NCI-H345 (cell line): ENCODE results near the gene ABHD1.

ENCODE experiments used
- DNase-seq: peaks from one replicate; lab custom pipeline; 2025; lab: John Stamatoyannopoulos, UW

The ABHD1 gene

GRCh38 chr2:27086724-27087593 lies 36.7 kb upstream of the ABHD1 start, which contains the start of gene KHK:
TSS of gene KHK (plus strand) at chr2:27086772. CDS start at chr2:27087260, 488 bp downstream.
- DNase-seq: peak; percentile 86

- DNase-seq: no peak
These were observed 35.7 kb upstream of the ABHD1 start for GRCh38 chr2:27087823-27088410.

GRCh38 chr2:27088634-27089033 lies 35.0 kb upstream of the ABHD1 start:
- DNase-seq: no peak

GRCh38 chr2:27089111-27089954 lies 34.3 kb upstream of the ABHD1 start:
- DNase-seq: no peak

GRCh38 chr2:27091746-27092695 lies 31.6 kb upstream of the ABHD1 start:
- DNase-seq: no peak

GRCh38 chr2:27092696-27093429 lies 30.8 kb upstream of the ABHD1 start:
- DNase-seq: no peak

- no peak for DNase-seq
These were observed 29.9 kb upstream of the ABHD1 start for GRCh38 chr2:27093430-27094352.

GRCh38 chr2:27094353-27094984 lies 29.1 kb upstream of the ABHD1 start:
- DNase-seq: no peak

GRCh38 chr2:27095427-27095744 lies 28.2 kb upstream of the ABHD1 start:
- no peak for DNase-seq

GRCh38 chr2:27095745-27096651 lies 27.6 kb upstream of the ABHD1 start:
- DNase-seq: no peak

- no peak for DNase-seq
These were observed 26.8 kb upstream of the ABHD1 start for GRCh38 chr2:27096748-27097297.

GRCh38 chr2:27097341-27097740 lies 26.3 kb upstream of the ABHD1 start:
- DNase-seq: no peak

- DNase-seq: no peak
These were observed 24.2 kb upstream of the ABHD1 start for GRCh38 chr2:27099334-27099955.

GRCh38 chr2:27100036-27100435 lies 23.6 kb upstream of the ABHD1 start:
- DNase-seq: no peak

GRCh38 chr2:27102329-27102728 lies 21.3 kb upstream of the ABHD1 start:
- DNase-seq: no peak

GRCh38 chr2:27105981-27106380 lies 17.6 kb upstream of the ABHD1 start:
- DNase-seq: no peak

GRCh38 chr2:27108221-27108620 lies 15.4 kb upstream of the ABHD1 start:
- DNase-seq: no peak
